ENCODE data around the gene SLC25A34. TPM values are rescaled to one million over a fixed set of nuclear protein-coding genes. Genes with fewer than 3 reads are reported as not detected.
"Not testable (repeated sequence)": the region's sequence is repeated elsewhere in the genome, so short reads cannot be mapped to it uniquely, and the experiment has no call there.

Gene SLC25A34
- total RNA-seq, 1 donor from 2014 or later = 3.5 TPM

DNA sequence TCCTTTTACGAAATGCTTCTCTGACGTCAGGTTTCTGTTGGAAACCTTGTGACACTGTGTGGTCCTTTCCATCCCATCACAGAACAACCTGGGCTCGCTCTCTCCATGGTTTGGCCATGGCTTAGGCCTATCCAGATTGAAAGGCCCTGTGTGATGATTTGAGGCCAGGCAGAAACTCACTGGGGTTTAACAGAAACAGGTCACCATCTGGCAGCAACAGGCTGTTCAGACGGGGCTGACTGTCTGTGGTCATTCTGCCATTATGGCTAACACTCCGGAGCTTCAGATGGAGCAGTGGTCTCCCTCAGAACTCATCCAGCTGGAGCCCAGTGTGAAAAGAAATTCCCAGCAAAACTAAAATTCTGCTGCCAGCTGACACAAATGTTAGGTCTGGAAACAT lies 42.7 kb upstream of the SLC25A34 start:
- no peak for ATAC-seq
- Histone ChIP-seq H3K4me1 (peaks cover 64% of the 10 kb centered on the region), H3K27ac (peak overlapping the region; percentile 32), H3K9me3 (no peaks in the 10 kb centered on the region), H3K27me3 (ENCODE audit: low read depth) (no peaks in the 10 kb centered on the region), H3K4me3 (no peak overlapping the region), H3K36me3 (no peaks in the 10 kb centered on the region)
- intact Hi-C loops (cut with DNase I) = no loop called here
- no peak for DNase-seq
- no peak for TF ChIP-seq CTCF (IDR thresholded peaks at IDR 0.05)

GRCh38 chr1:15696956-15697521 lies 39.0 kb upstream of the SLC25A34 start:
- peak; percentile 55 to 75 for ATAC-seq
- no peaks in the 10 kb centered on the region for H3K36me3 ChIP-seq
- no peaks in the 10 kb centered on the region for H3K27me3 ChIP-seq (ENCODE audit: low read depth)
- H3K27ac ChIP-seq = peak overlapping the region; percentile 55
- peaks cover 67% of the 10 kb centered on the region for H3K4me1 ChIP-seq
- DNase-seq = peak; percentile 56
- no peak for TF ChIP-seq CTCF (IDR thresholded peaks at IDR 0.05)
- intact Hi-C loops (cut with DNase I) = no loop called here
- no peaks in the 10 kb centered on the region for H3K9me3 ChIP-seq
- peak overlapping the region; percentile 19 for H3K4me3 ChIP-seq

GRCh38 chr1:15698201-15698600 lies 37.9 kb upstream of the SLC25A34 start:
- Histone ChIP-seq H3K36me3 (no peaks in the 10 kb centered on the region), H3K4me3 (no peak overlapping the region), H3K27ac (peak overlapping the region; percentile 55), H3K9me3 (no peaks in the 10 kb centered on the region), H3K4me1 (peaks cover 66% of the 10 kb centered on the region), H3K27me3 (ENCODE audit: low read depth) (no peaks in the 10 kb centered on the region)
- no peak for ATAC-seq
- DNase-seq = no peak
- no peak for TF ChIP-seq CTCF (IDR thresholded peaks at IDR 0.05)
- intact Hi-C loops (cut with DNase I) = no loop called here

GRCh38 chr1:15699321-15699720 lies 36.7 kb upstream of the SLC25A34 start:
- DNase-seq; H3K36me3 ChIP-seq; H3K4me3 ChIP-seq; H3K27ac ChIP-seq; H3K27me3 ChIP-seq (ENCODE audit: low read depth); H3K9me3 ChIP-seq; ATAC-seq; intact Hi-C loops (cut with DNase I): not testable (repeated sequence)
- peaks cover 70% of the 10 kb centered on the region for H3K4me1 ChIP-seq

DNA sequence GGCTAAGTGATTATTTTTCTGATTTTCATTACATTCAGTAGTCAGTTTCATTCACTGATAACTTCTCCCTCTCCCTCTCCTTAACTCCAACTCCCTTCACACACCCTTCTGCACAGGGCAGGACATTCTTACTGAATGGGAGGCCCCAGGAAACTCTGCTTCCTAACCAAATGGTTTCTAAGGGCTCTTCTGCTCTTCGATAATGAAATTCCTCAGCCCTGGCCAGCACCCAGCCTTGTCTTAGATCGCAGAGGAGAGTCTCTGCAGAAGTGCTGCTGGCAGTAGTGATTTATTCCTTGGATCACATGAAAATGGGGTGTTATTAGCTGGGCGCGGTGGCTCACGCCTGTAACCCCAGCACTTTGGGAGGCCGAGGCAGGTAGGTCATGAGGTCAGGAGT lies 35.5 kb upstream of the SLC25A34 start:
- intact Hi-C loops (cut with DNase I) = no loop called here
- ATAC-seq = peak; percentile 70 to 74
- DNase-seq = no peak

More for the DNA sequence above, 35.5 kb upstream of the SLC25A34 start:
- H3K27ac ChIP-seq = peak overlapping the region; percentile 44
- H3K36me3 ChIP-seq = peaks cover 2% of the 10 kb centered on the region
- no peak for TF ChIP-seq CTCF (IDR thresholded peaks at IDR 0.05)
- no peak overlapping the region for H3K4me3 ChIP-seq
- H3K27me3 ChIP-seq (ENCODE audit: low read depth) = no peaks in the 10 kb centered on the region
- H3K4me1 ChIP-seq = peaks cover 78% of the 10 kb centered on the region
- no peaks in the 10 kb centered on the region for H3K9me3 ChIP-seq

Data from lower lobe of right lung (tissue), 2 donors.